ENCODE results near the gene CYTH2.
A peak's percentile ranks its signal among the peaks of the same experiment; 100 is the strongest.

Gene CYTH2

GRCh38 chr19:48441360-48442050 lies 27.7 kb upstream of the CYTH2 start:
- ChIA-PET CTCF (interaction anchor here (0.8 kb wide), 1 partner anchor 50 kb away, joined by 5 read pairs; the partner anchor contains the start of gene KDELR1), POLR2A (ENCODE audit: low non-redundant PET) (no interaction called here)
- TF ChIP-seq CTCF (conservative IDR thresholded peaks at IDR 0.05; ENCODE audit: low read depth): no peak
- no peak overlapping the region for H3K27ac ChIP-seq
- DNase-seq (ENCODE audit: low spot score): no peak

DNA sequence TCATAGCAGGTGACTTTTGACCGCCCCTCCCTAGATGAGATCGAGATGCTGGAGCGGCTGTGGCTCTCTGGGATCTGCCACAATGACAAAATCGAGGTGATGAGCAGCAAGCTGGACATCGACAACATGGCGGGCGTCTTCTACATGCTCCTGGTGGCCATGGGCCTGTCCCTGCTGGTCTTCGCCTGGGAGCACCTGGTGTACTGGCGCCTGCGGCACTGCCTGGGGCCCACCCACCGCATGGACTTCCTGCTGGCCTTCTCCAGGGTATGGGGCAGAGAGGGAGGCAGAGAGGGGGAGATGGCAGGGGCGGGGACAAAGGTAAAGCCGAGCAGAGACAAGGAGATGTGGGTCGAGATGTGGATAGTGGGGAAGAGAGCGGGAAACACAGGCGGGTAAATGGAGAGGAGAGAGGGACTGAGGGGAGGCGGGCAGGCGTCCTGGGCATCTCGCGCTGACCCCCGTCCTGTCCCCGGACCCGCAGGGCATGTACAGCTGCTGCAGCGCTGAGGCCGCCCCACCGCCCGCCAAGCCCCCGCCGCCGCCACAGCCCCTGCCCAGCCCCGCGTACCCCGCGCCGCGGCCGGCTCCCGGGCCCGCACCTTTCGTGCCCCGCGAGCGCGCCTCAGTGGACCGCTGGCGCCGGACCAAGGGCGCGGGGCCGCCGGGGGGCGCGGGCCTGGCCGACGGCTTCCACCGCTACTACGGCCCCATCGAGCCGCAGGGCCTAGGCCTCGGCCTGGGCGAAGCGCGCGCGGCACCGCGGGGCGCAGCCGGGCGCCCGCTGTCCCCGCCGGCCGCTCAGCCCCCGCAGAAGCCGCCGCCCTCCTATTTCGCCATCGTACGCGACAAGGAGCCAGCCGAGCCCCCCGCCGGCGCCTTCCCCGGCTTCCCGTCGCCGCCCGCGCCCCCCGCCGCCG lies 26.8 kb upstream of the CYTH2 start:
- ChIA-PET POLR2A (ENCODE audit: low non-redundant PET) (no interaction called here), CTCF (interaction anchor here (0.9 kb wide), 1 partner anchor 51 kb away, joined by 4 read pairs; the partner anchor contains the start of gene KDELR1)

DNA sequence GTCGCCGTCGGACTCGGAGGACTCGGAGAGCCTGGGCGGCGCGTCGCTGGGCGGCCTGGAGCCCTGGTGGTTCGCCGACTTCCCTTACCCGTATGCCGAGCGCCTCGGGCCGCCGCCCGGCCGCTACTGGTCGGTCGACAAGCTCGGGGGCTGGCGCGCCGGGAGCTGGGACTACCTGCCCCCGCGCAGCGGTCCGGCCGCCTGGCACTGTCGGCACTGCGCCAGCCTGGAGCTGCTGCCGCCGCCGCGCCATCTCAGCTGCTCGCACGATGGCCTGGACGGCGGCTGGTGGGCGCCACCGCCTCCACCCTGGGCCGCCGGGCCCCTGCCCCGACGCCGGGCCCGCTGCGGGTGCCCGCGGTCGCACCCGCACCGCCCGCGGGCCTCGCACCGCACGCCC lies 25.9 kb upstream of the CYTH2 start:
- DNase-seq (ENCODE audit: low spot score): peak; percentile 27
- CTCF ChIA-PET: interaction anchor here (0.5 to 0.9 kb wide), 2 partner anchors 52 to 62 kb away, joined by 3 to 4 read pairs; partner anchors contain the start of gene KDELR1
- POLR2A ChIA-PET (ENCODE audit: low non-redundant PET): interaction anchor here (0.6 kb wide), 1 partner anchor 8 kb away, joined by 6 read pairs; no protein-coding TSS in a partner anchor
- TF ChIP-seq CTCF (conservative IDR thresholded peaks at IDR 0.05; ENCODE audit: low read depth): no peak
- H3K27ac ChIP-seq: no peak overlapping the region

More for the DNA sequence above, 26.8 kb upstream of the CYTH2 start:
- no peak overlapping the region for H3K27ac ChIP-seq
- TF ChIP-seq CTCF (conservative IDR thresholded peaks at IDR 0.05; ENCODE audit: low read depth): no peak
- DNase-seq (ENCODE audit: low spot score): no peak

DNA sequence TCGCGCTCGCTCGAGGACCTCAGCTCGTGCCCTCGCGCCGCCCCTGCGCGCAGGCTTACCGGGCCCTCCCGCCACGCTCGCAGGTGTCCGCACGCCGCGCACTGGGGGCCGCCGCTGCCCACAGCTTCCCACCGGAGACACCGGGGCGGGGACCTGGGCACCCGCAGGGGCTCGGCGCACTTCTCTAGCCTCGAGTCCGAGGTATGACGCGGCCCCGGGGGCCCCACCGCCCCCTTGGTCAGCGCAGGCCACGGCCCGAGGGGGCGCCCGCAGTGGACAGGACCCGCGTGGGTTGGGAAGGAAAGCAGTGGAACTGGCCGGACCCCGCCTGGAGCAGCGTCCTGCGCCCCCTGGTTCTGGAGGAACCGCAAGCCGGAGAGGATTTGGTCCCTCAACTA lies 25.4 kb upstream of the CYTH2 start:
- ChIA-PET CTCF (interaction anchor here (0.5 to 0.9 kb wide), 2 partner anchors 52 to 61 kb away, joined by 3 to 4 read pairs; partner anchors contain the start of gene KDELR1), POLR2A (ENCODE audit: low non-redundant PET) (interaction anchor here (0.6 kb wide), 1 partner anchor 8 kb away, joined by 6 read pairs; no protein-coding TSS in a partner anchor)
- DNase-seq (ENCODE audit: low spot score): no peak
- peak overlapping the region; percentile 75; the same call in 1 of the 2 replicates for H3K27ac ChIP-seq
- TF ChIP-seq CTCF (conservative IDR thresholded peaks at IDR 0.05; ENCODE audit: low read depth): no peak

GRCh38 chr19:48444129-48444935 lies 24.8 kb upstream of the CYTH2 start:
- ChIA-PET CTCF (interaction anchor here (0.6 to 1.7 kb wide), 4 partner anchors 16 to 140 kb away, joined by 3 read pairs; no protein-coding TSS in a partner anchor), POLR2A (ENCODE audit: low non-redundant PET) (no interaction called here)
- peak overlapping the region; percentile 75 for H3K27ac ChIP-seq
- TF ChIP-seq CTCF (conservative IDR thresholded peaks at IDR 0.05; ENCODE audit: low read depth): no peak
- DNase-seq (ENCODE audit: low spot score): no peak
